GM23338 (cell line): Measurements from ENCODE around the gene CIB4. TPM values are rescaled to one million over a fixed set of nuclear protein-coding genes. Genes with fewer than 3 reads are reported as not detected.

ENCODE experiments used
- ATAC-seq: fragments of 200-7000 bp; cut with Tn5 transposase; 3 replicates; pipeline ENCODE4 v1.9.1; 2020
- DNase-seq: peaks from one replicate; pipeline ENCODE4 v3.0.0-alpha.2; 2015; ENCODE audit warnings: low spot score
- H2AFZ ChIP-seq: fragments of 200-600 bp; sonication (generic); 2 replicates; pipeline ENCODE4 v1.8.0; 2016; ENCODE audit warnings: antibody characterized with exemption, mild to moderate bottlenecking, moderate library complexity
- H3F3A ChIP-seq: fragments of 200-600 bp; sonication (generic); replicated peaks from 2 replicates; pipeline ENCODE4 v1.8.0; 2017; ENCODE audit warnings: antibody characterized with exemption, mixed run types, low read depth
- H3K27ac ChIP-seq: fragments of 200-600 bp; sonication (generic); 2 replicates; pipeline ENCODE4 v1.6.1; 2016; ENCODE audit warnings: low read depth
- H3K27me3 ChIP-seq: fragments of 200-600 bp; sonication (generic); 2 replicates; pipeline ENCODE4 v1.8.0; 2016; ENCODE audit warnings: mild to moderate bottlenecking, mixed run types, moderate library complexity; ENCODE audit not compliant: insufficient read depth
- H3K36me3 ChIP-seq: fragments of 200-600 bp; sonication (generic); 2 replicates; pipeline ENCODE4 v1.8.0; 2016; ENCODE audit warnings: mild to moderate bottlenecking; ENCODE audit not compliant: insufficient read depth
- H3K4me1 ChIP-seq: fragments of 200-600 bp; sonication (generic); 2 replicates; pipeline ENCODE4 v1.8.0; 2016; ENCODE audit warnings: mild to moderate bottlenecking, moderate library complexity; ENCODE audit not compliant: insufficient read depth
- H3K4me2 ChIP-seq: fragments of 200-600 bp; sonication (generic); 2 replicates; pipeline ENCODE4 v1.7.1; 2017; ENCODE audit warnings: mixed run types
- H3K4me3 ChIP-seq: fragments of 200-600 bp; sonication (generic); 2 replicates; pipeline ENCODE4 v1.6.1; 2016; ENCODE audit warnings: mixed run types
- H3K79me2 ChIP-seq: fragments of 200-600 bp; sonication (generic); replicated peaks from 2 replicates; pipeline ENCODE4 v1.8.0; 2017; ENCODE audit warnings: mild to moderate bottlenecking; ENCODE audit not compliant: insufficient read depth
- H3K9me2 ChIP-seq: fragments of 200-600 bp; sonication (generic); 2 replicates; pipeline ENCODE4 v1.8.0; 2017; ENCODE audit not compliant: insufficient read depth
- H4K20me1 ChIP-seq: fragments of 200-600 bp; sonication (generic); replicated peaks from 2 replicates; pipeline ENCODE4 v1.8.0; 2017; ENCODE audit warnings: mild to moderate bottlenecking; ENCODE audit not compliant: insufficient read depth
- H3K27ac Mint-ChIP-seq: 2 replicates; pipeline ENCODE4 v1.8.0; 2020; ENCODE audit warnings: inconsistent platforms, mild to moderate bottlenecking, moderate library complexity, mixed read lengths
- H3K27me3 Mint-ChIP-seq: 3 replicates; pipeline ENCODE4 v1.8.0; 2022; ENCODE audit warnings: low read depth, mild to moderate bottlenecking, moderate library complexity, mixed read lengths, inconsistent platforms; ENCODE audit not compliant: insufficient read depth, poor library complexity
- H3K36me3 Mint-ChIP-seq: 3 replicates; pipeline ENCODE4 v1.8.0; 2021; ENCODE audit warnings: low read depth, mild to moderate bottlenecking, inconsistent platforms, moderate library complexity, mixed read lengths
- H3K4me1 Mint-ChIP-seq: 3 replicates; pipeline ENCODE4 v1.8.0; 2020; ENCODE audit warnings: mild to moderate bottlenecking, inconsistent platforms, mixed read lengths
- H3K4me3 Mint-ChIP-seq: 3 replicates; pipeline ENCODE4 v1.8.0; 2021; ENCODE audit warnings: moderate library complexity, mild to moderate bottlenecking, inconsistent platforms, mixed read lengths
- H3K9me3 Mint-ChIP-seq: 3 replicates; pipeline ENCODE4 v1.8.0; 2020; ENCODE audit warnings: moderate library complexity, mild to moderate bottlenecking, inconsistent platforms, mixed read lengths
- CTCF ChIP-seq, 2 experiments: fragments of 200-600 bp in 1 of 2; sonication (generic) in 1 of 2; conservative IDR thresholded peaks; 2 replicates each; pipeline versions ENCODE4 v1.5.1 to v1.6.1; 2016 to 2017; ENCODE audit warnings: antibody characterized with exemption in 2 of 2, low read depth in 2 of 2, mild to moderate bottlenecking in 2 of 2, moderate library complexity in 1 of 2
- ETS1 ChIP-seq: IDR thresholded peaks from 2 replicates; pipeline ENCODE4 v1.6.1; 2016; ENCODE audit warnings: antibody characterized with exemption
- EZH2phosphoT487 ChIP-seq: fragments of 200-600 bp; sonication (generic); IDR thresholded peaks from one replicate; pipeline ENCODE4 v1.8.1; 2018; ENCODE audit warnings: antibody characterized with exemption; ENCODE audit not compliant: unreplicated experiment
- NANOG ChIP-seq: IDR thresholded peaks from 2 replicates; pipeline ENCODE4 v1.6.1; 2016; ENCODE audit warnings: antibody characterized with exemption, borderline replicate concordance
- REST ChIP-seq: IDR thresholded peaks from one replicate; pipeline ENCODE4 v1.6.1; 2018; ENCODE audit warnings: antibody characterized with exemption; ENCODE audit not compliant: unreplicated experiment
- STAT1 ChIP-seq: IDR thresholded peaks from one replicate; pipeline ENCODE4 v1.6.1; 2016; ENCODE audit warnings: antibody characterized with exemption; ENCODE audit not compliant: unreplicated experiment
- ZNF114 ChIP-seq: fragments of 250-450 bp; sonication (Bioruptor Pico); IDR thresholded peaks from 2 replicates; pipeline ENCODE4 v1.5.0; 2020; ENCODE audit warnings: mild to moderate bottlenecking, moderate library complexity
- ZNF331 ChIP-seq: fragments of 250-450 bp; sonication (Bioruptor Pico); IDR thresholded peaks from 2 replicates; pipeline ENCODE4 v1.5.0; 2020; ENCODE audit warnings: low read depth, mild to moderate bottlenecking, moderate library complexity
- ZNF462 ChIP-seq: fragments of 250-450 bp; sonication (Bioruptor Pico); IDR thresholded peaks from 2 replicates; pipeline ENCODE4 v1.5.0; 2020; ENCODE audit warnings: mild to moderate bottlenecking, moderate library complexity
- polyA plus RNA-seq: library from polyadenylated mRNA; unstranded; fragments of >200 nt; fragmentation: Nextera tagmentation; extraction: Ambion mirVana; gene quantifications from 2 replicates; pipeline ENCODE4 v1.2.1, GENCODE V29; 2016
- total RNA-seq: library from RNA; depleted of rRNA; stranded (reverse); fragments of >200 nt; shearing (Covaris generic); gene quantifications from 2 replicates; pipeline ENCODE4 v1.2.3, GENCODE V29; 2014

CIB4 gene
- total and polyA plus RNA-seq, 2 experiments from 2014 or later: not detected

GRCh38 chr2:26654061-26654340 is 12.8 kb upstream of the CIB4 start (continued):
- TF ChIP-seq REST (no peak), STAT1 (no peak), CTCF (conservative IDR thresholded peaks at IDR 0.05; ENCODE audit: low read depth in 2 of 2) (no peak), ZNF331 (CRISPR knock-in tag) (no peak), NANOG (no peak)

GRCh38 chr2:26653207-26654060 is 12.3 kb upstream of the CIB4 start:
- Mint-ChIP-seq H3K9me3 (no peaks in the 10 kb centered on the region), H3K4me3 (no peak overlapping the region; the same call in 2 of the 3 replicates), H3K36me3 (no peaks in the 10 kb centered on the region; the same call in 2 of the 3 replicates), H3K4me1 (peaks cover 20% of the 10 kb centered on the region), H3K27ac (no peak overlapping the region), H3K27me3 (peaks cover 14% of the 10 kb centered on the region)
- DNase-seq (no peak), ATAC-seq (no peak)
- Histone ChIP-seq H3K9me2 (no peaks in the 10 kb centered on the region), H3K36me3 (no peaks in the 10 kb centered on the region), H3K27me3 (no peaks in the 10 kb centered on the region), H3K79me2 (no peaks in the 10 kb centered on the region), H3K4me1 (peaks cover 5% of the 10 kb centered on the region), H3K4me2 (no peak overlapping the region), H3K4me3 (no peak overlapping the region), H4K20me1 (no peaks in the 10 kb centered on the region), H3F3A (no peaks in the 10 kb centered on the region), H2AFZ (no peak overlapping the region), H3K27ac (no peak overlapping the region)
- TF ChIP-seq CTCF (conservative IDR thresholded peaks at IDR 0.05; ENCODE audit: low read depth in 2 of 2): no peak
- no peak for TF ChIP-seq ETS1
- TF ChIP-seq ZNF114 (CRISPR knock-in tag): no peak
- TF ChIP-seq EZH2phosphoT487: no peak
- no peak for TF ChIP-seq ZNF462
- TF ChIP-seq ZNF331 (CRISPR knock-in tag): no peak
